AG09309 (cell line): Measurements from ENCODE around the gene SPATA2L.

Experiments used
- DNase-seq: peaks from one replicate; pipeline ENCODE4 v3.0.0-alpha.2; 2010; ENCODE audit warnings: low read depth
- H3K4me3 ChIP-seq: 2 replicates; pipeline ENCODE4 v1.5.1; 2011; ENCODE audit warnings: mild to moderate bottlenecking, low read depth, low read length, moderate library complexity; ENCODE audit not compliant: control insufficient read depth
- CTCF ChIP-seq: IDR thresholded peaks from 2 replicates; pipeline ENCODE4 v1.5.1; 2011; ENCODE audit warnings: mild to moderate bottlenecking, low read depth, low read length, inconsistent platforms; ENCODE audit not compliant: insufficient read depth, control insufficient read depth; ENCODE audit errors: missing control alignments

Gene SPATA2L

GRCh38 chr16:89729863-89730593 lies 28.5 kb upstream of the SPATA2L start:
- H3K4me3 ChIP-seq, result no peak overlapping the region
- DNase-seq, result no peak
- no peak for TF ChIP-seq CTCF

- TF ChIP-seq CTCF, result no peak
- DNase-seq, result no peak
- H3K4me3 ChIP-seq, result no peak overlapping the region
These were observed 27.8 kb upstream of the SPATA2L start for GRCh38 chr16:89729293-89729692.

- TF ChIP-seq CTCF, result no peak
- no peak overlapping the region for H3K4me3 ChIP-seq
- DNase-seq, result no peak
These were observed 26.1 kb upstream of the SPATA2L start for GRCh38 chr16:89727406-89728120.

GRCh38 chr16:89723279-89724250 lies 22.1 kb upstream of the SPATA2L start:
- no peak for DNase-seq
- TF ChIP-seq CTCF, result no peak
- peak overlapping the region; percentile 71 for H3K4me3 ChIP-seq

GRCh38 chr16:89722392-89723278 lies 21.1 kb upstream of the SPATA2L start:
- no peak for TF ChIP-seq CTCF
- H3K4me3 ChIP-seq, result peak overlapping the region; percentile 71
- no peak for DNase-seq
